Thyroid gland (tissue), 4 donors: ENCODE data around the gene CALB2.

Experiments
- CTCF ChIP-seq, 6 experiments: fragments of 200-600 bp in 3 of 6; fragments of 450-650 bp in 3 of 6; sonication (generic) in 3 of 6; IDR thresholded peaks; one replicate each; pipeline ENCODE4 v1.5.1; 2016 to 2019; ENCODE audit warnings: antibody characterized with exemption in 6 of 6, mild to moderate bottlenecking in 2 of 6, inconsistent platforms in 1 of 6, moderate library complexity in 1 of 6
- POLR2A ChIP-seq, 2 donors: fragments of 450-650 bp; IDR thresholded peaks; one replicate each; pipeline ENCODE4 v1.6.1; 2017; ENCODE audit warnings: antibody characterized with exemption in 2 of 2, mild to moderate bottlenecking in 2 of 2, moderate library complexity in 1 of 2

GRCh38 chr16:71431991-71432390 is 73.5 kb downstream of the CALB2 start:
- no peak for TF ChIP-seq CTCF (IDR thresholded peaks at IDR 0.05)
- no peak for TF ChIP-seq POLR2A (IDR thresholded peaks at IDR 0.05)
